B cell (primary cell): Measurements from ENCODE around the gene SRGAP1.

ENCODE experiments used
- CTCF ChIP-seq: fragments of 200-600 bp; IDR thresholded peaks from one replicate; pipeline ENCODE4 v1.8.0; 2022; ENCODE audit warnings: antibody characterized with exemption, mild to moderate bottlenecking
- EZH2 ChIP-seq: IDR thresholded peaks from 2 replicates; pipeline ENCODE4 v1.6.1; 2012; ENCODE audit warnings: borderline replicate concordance, low read depth, mild to moderate bottlenecking, moderate library complexity, low read length; ENCODE audit not compliant: insufficient read depth, poor library complexity, severe bottlenecking

DNA sequence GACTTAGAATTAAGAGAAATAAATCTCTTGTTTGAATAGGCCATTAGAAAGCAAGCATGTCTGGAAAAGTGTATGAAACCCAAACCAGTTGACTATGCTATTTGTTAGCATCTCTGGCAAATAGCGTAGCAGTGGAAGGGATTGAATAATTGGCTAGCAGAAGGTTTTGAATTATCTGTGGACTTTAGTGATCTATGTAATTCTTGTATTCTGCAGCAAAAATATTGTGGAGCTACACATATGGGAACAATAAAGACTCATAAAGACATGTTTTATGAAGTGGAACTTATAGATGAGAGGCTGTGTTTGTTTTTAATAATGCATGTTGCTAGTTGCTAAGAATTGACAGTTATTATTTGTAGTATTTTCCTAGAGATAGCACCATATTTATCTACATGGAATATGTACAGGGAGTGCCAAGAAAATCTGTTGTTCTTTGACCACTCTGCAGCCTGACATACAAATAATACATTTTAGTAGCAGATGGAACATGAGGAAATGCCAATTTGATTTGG, 4.7 kb downstream of the SRGAP1 start:
- TF ChIP-seq CTCF (no peak), EZH2 (no peak)
